ENCODE measurements around the gene NRN1. TPM values are rescaled to one million over a fixed set of nuclear protein-coding genes. Genes with fewer than 3 reads are reported as not detected.

The NRN1 gene
- total RNA-seq, 4 donors from 2014 or later, result 0.19 to 7.1 (median 3.7) TPM

DNA sequence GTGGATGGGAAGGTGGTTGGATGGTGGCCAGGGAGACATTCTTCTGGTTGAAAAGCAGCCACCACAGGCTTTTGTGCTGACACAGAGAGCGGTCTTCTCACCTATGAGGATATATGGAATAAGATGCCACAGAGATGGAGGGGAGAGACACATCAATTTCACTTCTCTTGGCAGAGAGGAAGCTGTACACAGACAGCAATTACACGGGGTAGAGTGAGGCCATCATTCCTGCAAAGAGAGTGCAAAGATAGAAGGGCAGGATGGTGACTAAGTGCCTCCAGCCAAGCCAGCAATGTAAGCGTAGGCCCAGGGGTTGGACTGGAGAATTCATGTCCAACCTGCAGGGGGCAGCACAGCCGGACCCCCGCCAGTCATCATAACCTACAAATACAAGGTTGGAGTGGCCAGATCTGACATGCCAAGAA is 56.4 kb downstream of the NRN1 start:
- Histone ChIP-seq H3K4me1 (no peaks in the 10 kb centered on the region), H3K27ac (no peak overlapping the region), H3K4me3 (no peak overlapping the region), H3K27me3 (peaks cover 0 to 6% (median 0%) of the 10 kb centered on the region in 4 donors), H3K9me3 (no peaks in the 10 kb centered on the region), H3K36me3 (no peaks in the 10 kb centered on the region)
- intact Hi-C loops (cut with DNase I), result no loop called here
- TF ChIP-seq, protein P1, sequence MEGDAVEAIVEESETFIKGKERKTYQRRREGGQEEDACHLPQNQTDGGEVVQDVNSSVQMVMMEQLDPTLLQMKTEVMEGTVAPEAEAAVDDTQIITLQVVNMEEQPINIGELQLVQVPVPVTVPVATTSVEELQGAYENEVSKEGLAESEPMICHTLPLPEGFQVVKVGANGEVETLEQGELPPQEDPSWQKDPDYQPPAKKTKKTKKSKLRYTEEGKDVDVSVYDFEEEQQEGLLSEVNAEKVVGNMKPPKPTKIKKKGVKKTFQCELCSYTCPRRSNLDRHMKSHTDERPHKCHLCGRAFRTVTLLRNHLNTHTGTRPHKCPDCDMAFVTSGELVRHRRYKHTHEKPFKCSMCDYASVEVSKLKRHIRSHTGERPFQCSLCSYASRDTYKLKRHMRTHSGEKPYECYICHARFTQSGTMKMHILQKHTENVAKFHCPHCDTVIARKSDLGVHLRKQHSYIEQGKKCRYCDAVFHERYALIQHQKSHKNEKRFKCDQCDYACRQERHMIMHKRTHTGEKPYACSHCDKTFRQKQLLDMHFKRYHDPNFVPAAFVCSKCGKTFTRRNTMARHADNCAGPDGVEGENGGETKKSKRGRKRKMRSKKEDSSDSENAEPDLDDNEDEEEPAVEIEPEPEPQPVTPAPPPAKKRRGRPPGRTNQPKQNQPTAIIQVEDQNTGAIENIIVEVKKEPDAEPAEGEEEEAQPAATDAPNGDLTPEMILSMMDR (IDR thresholded peaks at IDR 0.05), result peak in 2 of 6 experiments; percentile 10 to 34
- TF ChIP-seq POLR2A (IDR thresholded peaks at IDR 0.05), result no peak
- 56 to 61% methylated on average over 5 of the region's 5 CpGs for WGBS, 2 donors
- DNase-seq, result no peak

Data from esophagus squamous epithelium (tissue), 5 donors.